Stimulated activated CD4-positive, alpha-beta T cell treated with anti-CD3 and anti-CD28 coated beads, Interleukin-12 subunit alpha, Interleukin-12 subunit beta, amount 100 ng/mL, for 48 hours (primary cell): ENCODE results near the gene FUBP3.

Experiments used
- DNase-seq, 3 donors: peaks; one replicate each; pipeline ENCODE4 v3.0.0-alpha.2; 2020; ENCODE audit warnings: low read depth in 2 of 3, low spot score in 1 of 3

The FUBP3 gene

GRCh38 chr9:130661451-130662098 is 82.2 kb downstream of the FUBP3 start:
- DNase-seq: no peak

GRCh38 chr9:130662099-130662969 is 83.0 kb downstream of the FUBP3 start:
- DNase-seq: no peak

- DNase-seq: no peak
Measured at GRCh38 chr9:130662970-130663257, 83.5 kb downstream of the FUBP3 start.

- DNase-seq: no peak
Measured at GRCh38 chr9:130663258-130663976, 84.0 kb downstream of the FUBP3 start.

GRCh38 chr9:130663977-130664250 is 84.5 kb downstream of the FUBP3 start:
- no peak for DNase-seq

GRCh38 chr9:130664251-130665028 is 85.1 kb downstream of the FUBP3 start, which contains the start of gene PRDM12:
PRDM12 (plus strand) TSS chr9:130664594; CDS start chr9:130664654, 60 bp downstream.
- no peak for DNase-seq

- DNase-seq: no peak
Measured at GRCh38 chr9:130665029-130665430, 85.7 kb downstream of the FUBP3 start.

- DNase-seq: no peak
Measured at GRCh38 chr9:130665431-130666392, 86.3 kb downstream of the FUBP3 start.

- no peak for DNase-seq
Measured at GRCh38 chr9:130666393-130667119, 87.2 kb downstream of the FUBP3 start.

GRCh38 chr9:130667120-130667435 is 87.7 kb downstream of the FUBP3 start:
- no peak for DNase-seq

GRCh38 chr9:130668196-130668595 is 88.8 kb downstream of the FUBP3 start:
- DNase-seq: no peak

GRCh38 chr9:130668659-130669058 is 89.3 kb downstream of the FUBP3 start:
- no peak for DNase-seq

- no peak for DNase-seq
Measured at GRCh38 chr9:130669965-130670364, 90.6 kb downstream of the FUBP3 start.

- DNase-seq: no peak
Measured at GRCh38 chr9:130670644-130671043, 91.3 kb downstream of the FUBP3 start.

GRCh38 chr9:130672466-130672865 is 93.1 kb downstream of the FUBP3 start:
- DNase-seq: no peak

GRCh38 chr9:130672933-130673615 is 93.7 kb downstream of the FUBP3 start:
- DNase-seq: no peak

- DNase-seq: no peak
Measured at GRCh38 chr9:130675396-130675795, 96.0 kb downstream of the FUBP3 start.

GRCh38 chr9:130677252-130677651 is 97.9 kb downstream of the FUBP3 start:
- DNase-seq: no peak
